Measurements from ENCODE around the gene DBH. TPM values are rescaled to one million over a fixed set of nuclear protein-coding genes. Genes with fewer than 3 reads are reported as not detected.

DBH gene
- total and polyA plus RNA-seq, 8 donors = 0.08 to 2.2 (median 1.3) TPM

DNA sequence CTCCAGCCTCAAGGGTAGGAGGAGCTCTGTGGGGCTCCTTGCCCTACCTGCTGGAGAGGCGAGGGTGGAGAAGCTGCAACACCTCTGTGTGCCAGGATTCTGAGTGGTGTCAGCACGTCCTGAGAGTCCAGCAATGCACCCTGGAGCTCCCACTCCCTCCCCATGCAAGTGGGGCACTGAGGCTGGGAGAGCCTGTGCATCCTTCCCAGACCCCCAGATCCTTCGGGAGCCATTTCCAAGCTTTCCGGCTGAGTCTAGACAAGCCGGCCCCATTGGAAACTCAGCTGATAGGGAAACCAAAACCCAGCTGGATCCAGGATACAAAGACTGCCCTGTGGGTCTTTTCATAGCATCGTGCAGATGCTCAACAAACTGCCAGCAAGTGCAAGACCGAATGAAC lies 28.8 kb upstream of the DBH start:
- H3K4me3 ChIP-seq = no peak overlapping the region
- peaks cover 24 to 100% of the 10 kb centered on the region in 2 donors for H3K27me3 ChIP-seq
- H3K36me3 ChIP-seq = no peaks in the 10 kb centered on the region
- H3K27ac ChIP-seq = no peak overlapping the region
- H3K9me3 ChIP-seq = no peaks in the 10 kb centered on the region
- no peak for TF ChIP-seq CTCF (IDR thresholded peaks at IDR 0.05)
- H3K4me1 ChIP-seq = no peaks in the 10 kb centered on the region
- DNase-seq = peak in 1 of 4 donors; percentile 8
- ATAC-seq = no peak
- intact Hi-C loops (cut with DNase I) = no loop called here

DNA sequence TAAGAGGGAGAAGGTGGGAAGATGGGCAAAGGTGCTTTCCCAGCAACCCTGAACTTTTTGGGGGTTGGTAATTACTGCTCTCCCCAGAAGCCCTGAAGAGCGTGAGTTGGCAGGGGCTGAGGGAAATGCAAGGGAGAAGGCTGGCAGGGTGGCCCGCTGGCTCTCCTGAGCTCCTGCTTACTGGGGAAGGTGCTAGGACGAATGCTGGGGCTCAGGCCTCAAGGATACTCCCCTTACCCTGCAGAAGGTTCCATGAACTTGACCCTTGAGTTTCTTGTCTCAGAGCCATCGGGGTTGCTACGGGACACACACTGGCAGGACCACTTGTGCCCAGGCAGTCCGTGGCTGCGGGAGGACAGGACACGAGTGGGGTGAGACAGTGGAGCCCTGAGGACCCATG lies 28.2 kb upstream of the DBH start:
- TF ChIP-seq CTCF (IDR thresholded peaks at IDR 0.05) = no peak
- ATAC-seq = no peak
- Histone ChIP-seq H3K36me3 (no peaks in the 10 kb centered on the region), H3K27me3 (peaks cover 24 to 100% of the 10 kb centered on the region in 2 donors), H3K4me1 (no peaks in the 10 kb centered on the region), H3K27ac (no peak overlapping the region), H3K9me3 (no peaks in the 10 kb centered on the region), H3K4me3 (no peak overlapping the region)
- peak in 1 of 4 donors; percentile 29 for DNase-seq
- intact Hi-C loops (cut with DNase I) = no loop called here

- no peak overlapping the region for H3K4me3 ChIP-seq
- ATAC-seq (no peak), DNase-seq (peak in 1 of 4 donors; percentile 10)
- H3K27ac ChIP-seq = no peak overlapping the region
- intact Hi-C loops (cut with DNase I) = no loop called here
- no peak for TF ChIP-seq CTCF (IDR thresholded peaks at IDR 0.05)
- H3K9me3 ChIP-seq = no peaks in the 10 kb centered on the region
- no peaks in the 10 kb centered on the region for H3K36me3 ChIP-seq
- no peaks in the 10 kb centered on the region for H3K4me1 ChIP-seq
- peaks cover 24 to 99% of the 10 kb centered on the region in 2 donors for H3K27me3 ChIP-seq
Observed at GRCh38 chr9:133608382-133608781, 27.8 kb upstream of the DBH start.

- ATAC-seq (no peak), DNase-seq (peak in 1 of 4 donors; percentile 65)
- intact Hi-C loops (cut with DNase I) = no loop called here
- H3K27me3 ChIP-seq = peaks cover 24 to 99% of the 10 kb centered on the region in 2 donors
- no peaks in the 10 kb centered on the region for H3K4me1 ChIP-seq
- H3K27ac ChIP-seq = no peak overlapping the region
- no peaks in the 10 kb centered on the region for H3K36me3 ChIP-seq
- no peak for TF ChIP-seq CTCF (IDR thresholded peaks at IDR 0.05)
- H3K9me3 ChIP-seq = no peaks in the 10 kb centered on the region
- H3K4me3 ChIP-seq = no peak overlapping the region
Observed at GRCh38 chr9:133608889-133609288, 27.3 kb upstream of the DBH start.

DNA sequence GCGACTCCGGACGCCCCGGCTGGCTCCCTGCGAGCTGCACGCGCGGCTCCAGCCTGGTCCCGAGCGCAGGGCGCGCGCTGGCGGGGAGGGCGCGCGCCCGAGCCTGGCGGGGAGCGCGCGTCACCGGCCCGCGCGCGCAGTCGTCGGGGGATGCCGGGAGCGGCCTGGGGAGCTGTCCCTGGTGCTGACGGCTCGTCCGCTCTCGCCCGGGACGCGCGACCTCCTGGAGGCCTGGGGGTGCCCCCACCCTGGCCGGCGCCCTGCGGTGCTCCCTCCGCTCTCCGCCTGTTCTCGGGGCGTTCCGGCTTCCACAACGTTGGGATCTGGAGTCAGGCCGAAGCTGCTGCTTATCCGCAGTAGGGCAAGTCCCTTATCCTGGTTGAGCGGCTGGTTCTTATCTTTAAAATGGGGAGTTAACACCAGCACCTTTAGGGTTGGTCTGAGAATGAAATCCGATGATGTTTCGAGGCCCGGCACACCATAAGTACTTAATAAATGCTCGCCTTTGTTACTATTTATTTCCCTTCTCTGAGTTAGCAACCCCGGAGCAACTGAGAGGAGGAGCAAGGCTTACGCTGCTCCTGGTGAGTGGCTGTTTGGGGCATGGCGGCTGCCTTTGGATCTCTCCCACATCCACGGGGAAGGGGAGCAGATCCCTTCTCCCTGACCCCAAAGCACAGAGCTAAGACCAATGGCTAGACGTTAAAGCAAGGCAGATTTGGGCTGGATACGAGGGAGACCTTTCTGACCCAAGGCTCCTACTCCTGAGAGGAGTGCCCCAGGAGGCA lies 26.7 kb upstream of the DBH start, which contains the start of gene FAM163B:
Gene FAM163B (minus strand): TSS at position 79 of the 788 bp plus-strand sequence. CDS start 29,166 bp downstream, outside the sequence.
- Histone ChIP-seq H3K4me3 (no peak within 1 kb of the TSS), H3K9me3 (no peaks in the 10 kb centered on the region), H3K27me3 (peaks cover 25 to 99% of the 10 kb centered on the region in 2 donors), H3K36me3 (no peaks in the 10 kb centered on the region), H3K27ac (no peak within 1 kb of the TSS), H3K4me1 (no peaks in the 10 kb centered on the region)
- ATAC-seq = peak; percentile 88
- TF ChIP-seq CTCF (IDR thresholded peaks at IDR 0.05) = no peak
- intact Hi-C loops (cut with DNase I) = no loop called here
- peak in 3 of 4 donors; percentile 71 to 81 (median 77) for DNase-seq
